MM.1S (cell line): ENCODE measurements around the gene NXT1.
"Not testable (repeated sequence)": the region's sequence is repeated elsewhere in the genome, so short reads cannot be mapped to it uniquely, and the experiment has no call there.

Experiments used
- DNase-seq: peaks from one replicate; pipeline ENCODE4 v3.0.0-alpha.2; 2015
- H2AFZ ChIP-seq: fragments of 300-600 bp; sonication (generic); 2 replicates; pipeline ENCODE4 v1.6.0; 2016; ENCODE audit warnings: antibody characterized with exemption, low read length
- H3F3A ChIP-seq: fragments of 300-600 bp; sonication (generic); 2 replicates; pipeline ENCODE4 v1.6.1; 2016; ENCODE audit warnings: mild to moderate bottlenecking, antibody characterized with exemption, low read length, moderate library complexity, mixed read lengths; ENCODE audit not compliant: insufficient read depth
- H3K27ac ChIP-seq: fragments of 300-600 bp; sonication (generic); 2 replicates; pipeline ENCODE4 v1.5.1; 2016; ENCODE audit warnings: mild to moderate bottlenecking, low read length
- H3K27me3 ChIP-seq: fragments of 300-600 bp; sonication (generic); replicated peaks from 2 replicates; pipeline ENCODE4 v1.6.0; 2016; ENCODE audit warnings: low read length; ENCODE audit not compliant: insufficient read depth
- H3K36me3 ChIP-seq: fragments of 300-600 bp; sonication (generic); replicated peaks from 2 replicates; pipeline ENCODE4 v1.6.1; 2016; ENCODE audit warnings: mild to moderate bottlenecking, low read length, mixed read lengths; ENCODE audit not compliant: insufficient read depth
- H3K4me1 ChIP-seq: fragments of 300-600 bp; sonication (generic); 2 replicates; pipeline ENCODE4 v1.6.1; 2016; ENCODE audit warnings: low read length, mixed read lengths
- H3K4me2 ChIP-seq: fragments of 300-600 bp; sonication (generic); 2 replicates; pipeline ENCODE4 v1.6.0; 2016; ENCODE audit warnings: low read depth, low read length
- H3K4me3 ChIP-seq: fragments of 300-600 bp; sonication (generic); 2 replicates; pipeline ENCODE4 v1.5.1; 2016; ENCODE audit warnings: low read length, mixed read lengths
- H3K79me2 ChIP-seq: fragments of 300-600 bp; sonication (generic); 2 replicates; pipeline ENCODE4 v1.6.1; 2016; ENCODE audit warnings: mixed run types, low read length, mixed read lengths
- H3K9ac ChIP-seq: fragments of 300-600 bp; sonication (generic); 2 replicates; pipeline ENCODE4 v1.6.1; 2016; ENCODE audit warnings: low read length, mixed read lengths
- H3K9me2 ChIP-seq: fragments of 300-600 bp; sonication (generic); replicated peaks from 2 replicates; pipeline ENCODE4 v1.6.1; 2016; ENCODE audit warnings: mild to moderate bottlenecking, low read length, mixed read lengths; ENCODE audit not compliant: insufficient read depth
- H3K9me3 ChIP-seq: fragments of 300-600 bp; sonication (generic); replicated peaks from 2 replicates; pipeline ENCODE4 v1.6.1; 2016; ENCODE audit warnings: mild to moderate bottlenecking, low read length, mixed read lengths; ENCODE audit not compliant: insufficient read depth
- H4K20me1 ChIP-seq: fragments of 300-600 bp; sonication (generic); 2 replicates; pipeline ENCODE4 v1.6.1; 2016; ENCODE audit warnings: mild to moderate bottlenecking, low read length, moderate library complexity, mixed read lengths; ENCODE audit not compliant: insufficient read depth
- CTCF ChIP-seq: fragments of 300-600 bp; sonication (generic); IDR thresholded peaks from 2 replicates; pipeline ENCODE4 v1.5.1; 2016; ENCODE audit warnings: antibody characterized with exemption, low read length, mixed read lengths
- EZH2 ChIP-seq: fragments of 300-600 bp; sonication (generic); optimal IDR thresholded peaks from 2 replicates; pipeline ENCODE3; 2017; ENCODE audit warnings: low read depth, mild to moderate bottlenecking, antibody characterized with exemption, low read length, mixed read lengths
- EZH2phosphoT487 ChIP-seq: fragments of 300-600 bp; sonication (generic); IDR thresholded peaks from 2 replicates; pipeline ENCODE4 v1.6.1; 2018; ENCODE audit warnings: antibody characterized with exemption, low read length

NXT1 gene

DNA sequence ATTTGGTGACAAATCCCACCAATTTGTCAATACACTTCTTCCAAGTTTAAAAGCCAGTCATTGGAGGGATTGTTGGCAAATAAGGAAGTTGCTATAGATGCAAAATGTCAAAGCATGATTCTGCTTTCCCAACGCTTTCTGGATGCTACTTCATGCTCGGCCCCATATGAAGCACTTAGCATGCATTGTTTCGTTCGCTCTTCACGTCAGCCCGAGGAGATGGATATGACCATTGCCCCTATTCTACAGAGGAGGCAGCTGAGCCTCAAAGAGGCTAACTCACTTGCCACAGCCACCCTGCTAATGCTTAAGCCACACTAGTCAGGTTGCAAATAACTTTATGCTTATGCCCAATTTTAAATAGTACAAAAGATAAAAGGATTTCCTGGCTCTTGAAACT, 2.8 kb upstream of the NXT1 start:
- peaks cover 21% of the 10 kb centered on the region for H3F3A ChIP-seq

GRCh38 chr20:23348510-23348909, 2.1 kb upstream of the NXT1 start:
- not testable (repeated sequence) for H3K27ac ChIP-seq, H3K9me3 ChIP-seq, H3K9ac ChIP-seq, H2AFZ ChIP-seq, H3K9me2 ChIP-seq, H4K20me1 ChIP-seq, H3K36me3 ChIP-seq, H3K4me3 ChIP-seq, DNase-seq, H3K4me2 ChIP-seq, H3K27me3 ChIP-seq
- peaks cover 21% of the 10 kb centered on the region for H3F3A ChIP-seq
- H3K79me2 ChIP-seq: peaks cover 35% of the 10 kb centered on the region
- H3K4me1 ChIP-seq: peaks cover 18% of the 10 kb centered on the region

More for the DNA sequence above, 2.8 kb upstream of the NXT1 start:
- Histone ChIP-seq H3K4me3 (no peak overlapping the region), H3K27ac (no peak overlapping the region), H4K20me1 (no peaks in the 10 kb centered on the region), H3K79me2 (peaks cover 28% of the 10 kb centered on the region), H3K4me1 (peaks cover 16% of the 10 kb centered on the region), H3K27me3 (no peaks in the 10 kb centered on the region), H3K4me2 (no peak overlapping the region), H3K36me3 (no peaks in the 10 kb centered on the region), H3K9ac (no peak overlapping the region), H2AFZ (no peak overlapping the region), H3K9me2 (no peaks in the 10 kb centered on the region), H3K9me3 (no peaks in the 10 kb centered on the region)
- no peak for DNase-seq
- TF ChIP-seq EZH2phosphoT487 (no peak), CTCF (no peak), EZH2 (no peak)

- Histone ChIP-seq H3K4me2 (peak overlapping the region; percentile 82), H3K4me1 (peaks cover 18% of the 10 kb centered on the region), H3K79me2 (peaks cover 46% of the 10 kb centered on the region), H3K27me3 (no peaks in the 10 kb centered on the region), H3K4me3 (peak overlapping the region; percentile 98), H3K9ac (peak overlapping the region; percentile 98), H4K20me1 (no peaks in the 10 kb centered on the region), H3K9me2 (no peaks in the 10 kb centered on the region), H3K36me3 (no peaks in the 10 kb centered on the region), H3F3A (peaks cover 21% of the 10 kb centered on the region), H2AFZ (peak overlapping the region; percentile 71), H3K9me3 (no peaks in the 10 kb centered on the region), H3K27ac (peak overlapping the region; percentile 94)
- DNase-seq: peak; percentile 73
- TF ChIP-seq EZH2phosphoT487 (no peak), CTCF (peak; percentile 44; the same call in 1 of the 2 replicates)
Measured at GRCh38 chr20:23349338-23350195, 1.0 kb upstream of the NXT1 start.
